ENCODE data around the gene MXRA8. TPM values are rescaled to one million over a fixed set of nuclear protein-coding genes. Genes with fewer than 3 reads are reported as not detected.

The MXRA8 gene
- total and polyA plus RNA-seq, 8 donors, result 1.6 to 35.8 (median 11.7) TPM

- no peak for DNase-seq
- no peak for ATAC-seq
Measured at GRCh38 chr1:1331068-1331965, 27.0 kb downstream of the MXRA8 start, which contains the start of gene TAS1R3. Gene TAS1R3 (plus strand): TSS chr1:1331280. CDS start chr1:1331346, 66 bp downstream.

GRCh38 chr1:1330366-1331067, 27.8 kb downstream of the MXRA8 start:
- H3K27ac ChIP-seq, result no peak overlapping the region
- intact Hi-C loops (cut with DNase I), result no loop called here
- no peak for DNase-seq
- no peaks in the 10 kb centered on the region for H3K9me3 ChIP-seq
- no peak for FAIRE-seq
- 29 to 32% methylated on average over 15 of the region's 15 CpGs for WGBS, 2 donors
- no peak for TF ChIP-seq CTCF (IDR thresholded peaks at IDR 0.05)
- H3K4me1 ChIP-seq, result peaks cover 5 to 11% (median 8%) of the 10 kb centered on the region in 3 donors
- no peaks in the 10 kb centered on the region for H3K36me3 ChIP-seq
- no peaks in the 10 kb centered on the region for H3K27me3 ChIP-seq
- H3K4me3 ChIP-seq, result no peak overlapping the region
- ATAC-seq, result no peak

More at GRCh38 chr1:1331068-1331965, 27.0 kb downstream of the MXRA8 start, which contains the start of gene TAS1R3:
- Histone ChIP-seq H3K36me3 (no peaks in the 10 kb centered on the region), H3K4me3 (no peak within 1 kb of the TSS), H3K27me3 (no peaks in the 10 kb centered on the region), H3K4me1 (peaks cover 0 to 3% (median under 1%) of the 10 kb centered on the region in 3 donors), H3K9me3 (no peaks in the 10 kb centered on the region), H3K27ac (no peak within 1 kb of the TSS)
- FAIRE-seq, result no peak
- intact Hi-C loops (cut with DNase I), result no loop called here
- no peak for TF ChIP-seq CTCF (IDR thresholded peaks at IDR 0.05)
- WGBS, 2 donors, result 58 to 63% methylated on average over 38 to 41 of the region's 41 CpGs

GRCh38 chr1:1329304-1330210, 28.8 kb downstream of the MXRA8 start:
- Histone ChIP-seq H3K27me3 (no peaks in the 10 kb centered on the region), H3K27ac (no peak overlapping the region), H3K4me3 (no peak overlapping the region), H3K9me3 (no peaks in the 10 kb centered on the region), H3K36me3 (no peaks in the 10 kb centered on the region), H3K4me1 (peaks cover 6 to 13% (median 10%) of the 10 kb centered on the region in 3 donors)
- FAIRE-seq (no peak), DNase-seq (no peak), ATAC-seq (no peak)
- 85 to 88% methylated on average over 58 of the region's 58 CpGs for WGBS, 2 donors
- no peak for TF ChIP-seq CTCF (IDR thresholded peaks at IDR 0.05)
- intact Hi-C loops (cut with DNase I), result no loop called here

GRCh38 chr1:1328254-1328653, 30.1 kb downstream of the MXRA8 start:
- no peak for DNase-seq
- FAIRE-seq, result no peak
- Histone ChIP-seq H3K9me3 (no peaks in the 10 kb centered on the region), H3K27ac (no peak overlapping the region), H3K4me3 (no peak overlapping the region), H3K36me3 (no peaks in the 10 kb centered on the region), H3K27me3 (no peaks in the 10 kb centered on the region), H3K4me1 (peaks cover 6 to 13% (median 13%) of the 10 kb centered on the region in 3 donors)
- ATAC-seq, result no peak
- intact Hi-C loops (cut with DNase I), result no loop called here
- TF ChIP-seq CTCF (IDR thresholded peaks at IDR 0.05), result no peak
- 85 to 92% methylated on average over 15 of the region's 15 CpGs for WGBS, 2 donors
